HG03060 (cell line): ENCODE measurements around the gene CEP131.
"Not testable (repeated sequence)": the region's sequence is repeated elsewhere in the genome, so short reads cannot be mapped to it uniquely, and the experiment has no call there.

ENCODE experiments used
- ATAC-seq: cut with Tn5 transposase; IDR thresholded peaks from one replicate; pipeline ENCODE4 v1.9.1; 2021; ENCODE audit warnings: low read depth, moderate number of reproducible peaks; ENCODE audit not compliant: unreplicated experiment

CEP131 gene

GRCh38 chr17:81228834-81229665 lies 6.3 kb upstream of the CEP131 start:
- ATAC-seq: no peak

- ATAC-seq: no peak
Observed at GRCh38 chr17:81228420-81228819, 5.7 kb upstream of the CEP131 start.

GRCh38 chr17:81227630-81228029 lies 4.9 kb upstream of the CEP131 start:
- ATAC-seq: not testable (repeated sequence)

GRCh38 chr17:81223762-81224130 lies 981 bp upstream of the CEP131 start:
- no peak for ATAC-seq

GRCh38 chr17:81222620-81222905 lies 202 bp downstream of the CEP131 start:
- ATAC-seq: no peak

GRCh38 chr17:81221842-81222619 lies 734 bp downstream of the CEP131 start:
- ATAC-seq: no peak

- ATAC-seq: no peak
Observed at GRCh38 chr17:81221371-81221841, 1.4 kb downstream of the CEP131 start.

- ATAC-seq: no peak
Observed at GRCh38 chr17:81219476-81220180, 3.1 kb downstream of the CEP131 start.

- ATAC-seq: no peak
Observed at GRCh38 chr17:81218991-81219390, 3.8 kb downstream of the CEP131 start.

GRCh38 chr17:81218459-81218858 lies 4.3 kb downstream of the CEP131 start:
- no peak for ATAC-seq

GRCh38 chr17:81217491-81217890 lies 5.3 kb downstream of the CEP131 start:
- no peak for ATAC-seq

- no peak for ATAC-seq
Observed at GRCh38 chr17:81213978-81214377, 8.8 kb downstream of the CEP131 start.

GRCh38 chr17:81212365-81212764 lies 10.4 kb downstream of the CEP131 start:
- no peak for ATAC-seq

GRCh38 chr17:81210868-81211267 lies 11.9 kb downstream of the CEP131 start:
- no peak for ATAC-seq

- ATAC-seq: no peak
Observed at GRCh38 chr17:81210466-81210865, 12.3 kb downstream of the CEP131 start.

GRCh38 chr17:81209141-81209540 lies 13.6 kb downstream of the CEP131 start:
- ATAC-seq: no peak

GRCh38 chr17:81208651-81209050 lies 14.1 kb downstream of the CEP131 start:
- no peak for ATAC-seq

GRCh38 chr17:81207610-81208581 lies 14.9 kb downstream of the CEP131 start:
- no peak for ATAC-seq

GRCh38 chr17:81206657-81207056 lies 16.1 kb downstream of the CEP131 start:
- ATAC-seq: no peak

- ATAC-seq: no peak
Observed at GRCh38 chr17:81206166-81206565, 16.6 kb downstream of the CEP131 start.
